LNCaP clone FGC (cell line): ENCODE results near the gene USP33.
A peak's percentile ranks its signal among the peaks of the same experiment; 100 is the strongest.
"Not testable (repeated sequence)": the region's sequence is repeated elsewhere in the genome, so short reads cannot be mapped to it uniquely, and the experiment has no call there.

Experiments
- DNase-seq: peaks from one replicate; pipeline ENCODE4 v3.0.0-alpha.2; 2011; ENCODE audit warnings: low read depth
- H3K4me3 ChIP-seq: 2 replicates; pipeline ENCODE4 v1.5.1; 2011; ENCODE audit warnings: mild to moderate bottlenecking, low read depth, low read length, control low read depth
- TF ChIP-seq, protein P1 (sequence below): IDR thresholded peaks from 2 replicates; pipeline ENCODE4 v1.5.1; 2012; ENCODE audit warnings: mild to moderate bottlenecking; ENCODE audit not compliant: control insufficient read depth, insufficient read depth; ENCODE audit errors: extremely low read depth

USP33 gene

GRCh38 chr1:77704736-77705135 is 54.9 kb downstream of the USP33 start:
- TF ChIP-seq, protein P1, sequence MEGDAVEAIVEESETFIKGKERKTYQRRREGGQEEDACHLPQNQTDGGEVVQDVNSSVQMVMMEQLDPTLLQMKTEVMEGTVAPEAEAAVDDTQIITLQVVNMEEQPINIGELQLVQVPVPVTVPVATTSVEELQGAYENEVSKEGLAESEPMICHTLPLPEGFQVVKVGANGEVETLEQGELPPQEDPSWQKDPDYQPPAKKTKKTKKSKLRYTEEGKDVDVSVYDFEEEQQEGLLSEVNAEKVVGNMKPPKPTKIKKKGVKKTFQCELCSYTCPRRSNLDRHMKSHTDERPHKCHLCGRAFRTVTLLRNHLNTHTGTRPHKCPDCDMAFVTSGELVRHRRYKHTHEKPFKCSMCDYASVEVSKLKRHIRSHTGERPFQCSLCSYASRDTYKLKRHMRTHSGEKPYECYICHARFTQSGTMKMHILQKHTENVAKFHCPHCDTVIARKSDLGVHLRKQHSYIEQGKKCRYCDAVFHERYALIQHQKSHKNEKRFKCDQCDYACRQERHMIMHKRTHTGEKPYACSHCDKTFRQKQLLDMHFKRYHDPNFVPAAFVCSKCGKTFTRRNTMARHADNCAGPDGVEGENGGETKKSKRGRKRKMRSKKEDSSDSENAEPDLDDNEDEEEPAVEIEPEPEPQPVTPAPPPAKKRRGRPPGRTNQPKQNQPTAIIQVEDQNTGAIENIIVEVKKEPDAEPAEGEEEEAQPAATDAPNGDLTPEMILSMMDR: no peak
- no peak overlapping the region for H3K4me3 ChIP-seq
- DNase-seq: no peak

GRCh38 chr1:77699673-77700072 is 60.0 kb downstream of the USP33 start:
- DNase-seq, H3K4me3 ChIP-seq: not testable (repeated sequence)

- no peak for DNase-seq
- TF ChIP-seq, protein P1: no peak
These were observed 62.2 kb downstream of the USP33 start for GRCh38 chr1:77697441-77697840.

GRCh38 chr1:77688939-77689338 is 70.7 kb downstream of the USP33 start:
- TF ChIP-seq, protein P1: no peak
- H3K4me3 ChIP-seq: no peak overlapping the region
- DNase-seq: no peak

More at GRCh38 chr1:77697441-77697840, 62.2 kb downstream of the USP33 start:
- no peak overlapping the region for H3K4me3 ChIP-seq

DNA sequence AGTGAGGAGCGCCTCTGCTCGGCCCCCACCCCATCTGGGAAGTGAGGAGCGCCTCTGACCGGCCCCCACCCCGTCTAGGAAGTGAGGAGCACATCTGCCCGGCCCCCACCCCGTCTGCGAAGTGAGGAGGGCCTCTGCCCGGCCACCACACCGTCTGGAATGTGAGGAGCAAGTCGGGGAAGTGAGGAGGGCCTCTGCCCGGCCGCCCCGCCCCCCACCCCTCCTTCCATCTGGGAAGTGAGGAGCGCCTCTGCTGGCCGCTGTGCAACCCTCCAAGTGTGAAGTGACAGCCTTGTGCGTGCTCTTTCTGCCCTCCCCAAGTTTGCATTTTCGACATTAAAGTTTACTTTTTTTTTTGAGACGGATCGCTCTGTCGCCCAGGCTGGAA is 72.1 kb downstream of the USP33 start:
- TF ChIP-seq, protein P1: no peak
- no peak overlapping the region for H3K4me3 ChIP-seq
- no peak for DNase-seq

- no peak overlapping the region for H3K4me3 ChIP-seq
- TF ChIP-seq, protein P1: no peak
- DNase-seq: no peak
These were observed 72.7 kb downstream of the USP33 start for GRCh38 chr1:77686796-77687518.

DNA sequence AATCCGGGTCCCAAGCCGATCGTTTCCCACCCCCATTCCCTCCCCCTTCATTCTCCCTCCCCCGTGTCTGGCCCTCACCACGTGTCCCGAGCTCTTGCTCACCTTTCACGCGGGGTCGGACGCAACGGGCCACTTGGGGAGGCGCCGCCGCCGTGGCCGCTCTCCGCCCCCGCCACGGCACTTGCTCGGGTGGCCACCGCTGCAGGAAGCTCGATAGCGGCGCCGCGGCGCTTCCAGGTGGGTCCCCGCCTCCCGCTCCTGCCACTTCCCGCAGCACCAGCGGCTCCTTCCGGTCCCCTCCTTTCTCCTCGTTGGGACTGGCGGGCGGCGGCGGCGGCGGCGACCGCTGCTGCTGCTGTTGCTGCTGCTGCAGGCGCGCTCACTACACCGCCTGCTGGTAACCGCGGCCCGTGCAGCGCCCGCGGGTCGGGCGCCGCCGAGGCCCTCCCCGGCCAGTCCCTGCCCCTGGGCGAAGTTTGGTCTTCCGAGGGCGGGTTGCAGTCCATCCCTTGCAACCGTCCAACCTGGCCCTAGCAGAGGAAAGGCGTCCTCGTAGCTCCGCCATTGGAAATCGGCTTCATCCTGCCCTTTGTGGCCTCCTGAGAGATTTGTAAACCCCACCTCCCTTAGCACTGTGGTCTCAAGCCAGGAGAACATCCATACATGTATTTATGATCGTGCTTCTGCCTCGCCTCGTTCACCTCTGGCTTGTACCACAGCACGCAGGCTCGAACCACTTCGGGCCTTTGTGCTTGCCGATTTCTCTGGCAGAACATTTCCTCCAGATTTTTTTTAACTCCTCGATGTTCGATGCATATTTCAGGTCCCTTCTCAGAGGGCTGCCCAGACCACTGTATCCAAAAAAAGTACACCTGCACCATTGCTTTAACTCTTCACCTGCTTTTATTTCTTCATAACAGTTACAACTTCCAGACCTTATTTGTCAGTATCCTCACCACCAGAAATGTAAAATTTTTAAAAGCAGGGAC is 76.2 kb downstream of the USP33 start:
- TF ChIP-seq, protein P1: peak; percentile 82
- H3K4me3 ChIP-seq: peak overlapping the region; percentile 95
- peak; percentile 66 for DNase-seq
